ENCODE data around the gene CFAP210.

- TF ChIP-seq POLR2AphosphoS5 (IDR thresholded peaks at IDR 0.05; ENCODE audit: low read depth) (no peak), CTCF (conservative IDR thresholded peaks at IDR 0.05; ENCODE audit: low read depth in 2 of 2) (no peak), CREB1 (CRISPR knock-in tag; IDR thresholded peaks at IDR 0.05; ENCODE audit: low read depth) (no peak), ZNF331 (CRISPR knock-in tag; IDR thresholded peaks at IDR 0.05; ENCODE audit: low read depth) (no peak), EZH2 (IDR thresholded peaks at IDR 0.05; ENCODE audit: low read depth, unreplicated experiment) (no peak), REST (IDR thresholded peaks at IDR 0.05; ENCODE audit: unreplicated experiment) (no peak), ZNF114 (CRISPR knock-in tag; IDR thresholded peaks at IDR 0.05) (no peak), EZH2phosphoT487 (IDR thresholded peaks at IDR 0.05; ENCODE audit: unreplicated experiment) (no peak), JUNB (IDR thresholded peaks at IDR 0.05; ENCODE audit: unreplicated experiment) (no peak), NANOG (IDR thresholded peaks at IDR 0.05; ENCODE audit: borderline replicate concordance) (no peak)
- TF ChIP-seq, protein P1, sequence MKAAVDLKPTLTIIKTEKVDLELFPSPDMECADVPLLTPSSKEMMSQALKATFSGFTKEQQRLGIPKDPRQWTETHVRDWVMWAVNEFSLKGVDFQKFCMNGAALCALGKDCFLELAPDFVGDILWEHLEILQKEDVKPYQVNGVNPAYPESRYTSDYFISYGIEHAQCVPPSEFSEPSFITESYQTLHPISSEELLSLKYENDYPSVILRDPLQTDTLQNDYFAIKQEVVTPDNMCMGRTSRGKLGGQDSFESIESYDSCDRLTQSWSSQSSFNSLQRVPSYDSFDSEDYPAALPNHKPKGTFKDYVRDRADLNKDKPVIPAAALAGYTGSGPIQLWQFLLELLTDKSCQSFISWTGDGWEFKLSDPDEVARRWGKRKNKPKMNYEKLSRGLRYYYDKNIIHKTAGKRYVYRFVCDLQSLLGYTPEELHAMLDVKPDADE (IDR thresholded peaks at IDR 0.05): no peak
Observed at GRCh38 chr2:169670215-169670651, 24.0 kb downstream of the CFAP210 start.
